ENCODE results near the gene USF3. TPM values are rescaled to one million over a fixed set of nuclear protein-coding genes. Genes with fewer than 3 reads are reported as not detected.

USF3 gene
- total RNA-seq, 4 donors from 2014 or later: 14.2 to 27.1 (median 21.4) TPM

DNA sequence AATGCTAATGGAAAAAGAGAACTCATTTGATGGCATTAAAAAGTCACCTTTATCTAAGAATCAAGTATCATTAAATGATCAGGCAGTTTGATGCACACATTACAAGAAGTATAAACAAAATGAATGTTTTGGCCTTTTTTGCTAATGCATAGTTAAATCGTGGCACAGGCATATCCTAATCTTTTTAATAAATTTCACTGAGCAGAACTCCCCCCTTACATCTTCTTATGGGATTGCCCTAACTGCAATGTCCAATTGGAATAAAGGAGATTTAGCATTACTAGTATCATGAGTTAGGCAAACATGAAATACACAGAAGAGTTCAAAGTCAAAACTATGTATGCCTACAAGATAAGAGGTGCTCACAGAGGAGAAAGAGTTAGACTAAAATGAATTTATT, 32.7 kb downstream of the USF3 start:
- DNase-seq: no peak
- no peak overlapping the region for H3K27ac ChIP-seq
- no peaks in the 10 kb centered on the region for H3K9me3 ChIP-seq
- intact Hi-C loops (cut with DNase I; ENCODE audit: low total_unique reads): no loop called here
- no peak overlapping the region for H3K4me3 ChIP-seq
- H3K27me3 ChIP-seq: no peaks in the 10 kb centered on the region
- H3K4me1 ChIP-seq: no peaks in the 10 kb centered on the region
- no peaks in the 10 kb centered on the region for H3K36me3 ChIP-seq
- TF ChIP-seq POLR2A (IDR thresholded peaks at IDR 0.05): no peak

DNA sequence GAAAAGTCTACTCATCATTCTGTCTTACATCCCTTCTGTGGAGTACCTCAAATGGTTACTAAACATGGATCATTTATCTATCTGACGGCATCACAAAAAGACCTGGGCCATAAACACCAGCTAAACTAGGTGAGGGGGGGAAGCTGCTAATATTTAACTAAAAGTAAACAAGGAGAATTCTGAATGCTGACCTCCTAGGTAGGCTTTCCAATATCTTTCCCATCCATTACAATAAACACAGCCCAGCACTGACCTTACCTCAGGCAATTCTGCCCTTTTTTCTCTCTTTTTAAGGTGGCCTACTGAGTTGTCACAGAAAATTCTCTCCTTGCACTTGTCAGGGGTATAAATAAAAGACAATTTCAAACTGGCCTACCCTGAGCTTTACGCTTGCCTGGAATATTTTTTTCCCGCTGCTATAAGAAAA, 33.1 kb downstream of the USF3 start:
- Histone ChIP-seq H3K27me3 (no peaks in the 10 kb centered on the region), H3K36me3 (no peaks in the 10 kb centered on the region), H3K4me1 (no peaks in the 10 kb centered on the region), H3K4me3 (no peak overlapping the region), H3K27ac (no peak overlapping the region), H3K9me3 (no peaks in the 10 kb centered on the region)
- no peak for DNase-seq
- TF ChIP-seq POLR2A (IDR thresholded peaks at IDR 0.05): no peak
- TF ChIP-seq, protein P1, sequence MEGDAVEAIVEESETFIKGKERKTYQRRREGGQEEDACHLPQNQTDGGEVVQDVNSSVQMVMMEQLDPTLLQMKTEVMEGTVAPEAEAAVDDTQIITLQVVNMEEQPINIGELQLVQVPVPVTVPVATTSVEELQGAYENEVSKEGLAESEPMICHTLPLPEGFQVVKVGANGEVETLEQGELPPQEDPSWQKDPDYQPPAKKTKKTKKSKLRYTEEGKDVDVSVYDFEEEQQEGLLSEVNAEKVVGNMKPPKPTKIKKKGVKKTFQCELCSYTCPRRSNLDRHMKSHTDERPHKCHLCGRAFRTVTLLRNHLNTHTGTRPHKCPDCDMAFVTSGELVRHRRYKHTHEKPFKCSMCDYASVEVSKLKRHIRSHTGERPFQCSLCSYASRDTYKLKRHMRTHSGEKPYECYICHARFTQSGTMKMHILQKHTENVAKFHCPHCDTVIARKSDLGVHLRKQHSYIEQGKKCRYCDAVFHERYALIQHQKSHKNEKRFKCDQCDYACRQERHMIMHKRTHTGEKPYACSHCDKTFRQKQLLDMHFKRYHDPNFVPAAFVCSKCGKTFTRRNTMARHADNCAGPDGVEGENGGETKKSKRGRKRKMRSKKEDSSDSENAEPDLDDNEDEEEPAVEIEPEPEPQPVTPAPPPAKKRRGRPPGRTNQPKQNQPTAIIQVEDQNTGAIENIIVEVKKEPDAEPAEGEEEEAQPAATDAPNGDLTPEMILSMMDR (IDR thresholded peaks at IDR 0.05): no peak
- intact Hi-C loops (cut with DNase I; ENCODE audit: low total_unique reads): no loop called here

DNA sequence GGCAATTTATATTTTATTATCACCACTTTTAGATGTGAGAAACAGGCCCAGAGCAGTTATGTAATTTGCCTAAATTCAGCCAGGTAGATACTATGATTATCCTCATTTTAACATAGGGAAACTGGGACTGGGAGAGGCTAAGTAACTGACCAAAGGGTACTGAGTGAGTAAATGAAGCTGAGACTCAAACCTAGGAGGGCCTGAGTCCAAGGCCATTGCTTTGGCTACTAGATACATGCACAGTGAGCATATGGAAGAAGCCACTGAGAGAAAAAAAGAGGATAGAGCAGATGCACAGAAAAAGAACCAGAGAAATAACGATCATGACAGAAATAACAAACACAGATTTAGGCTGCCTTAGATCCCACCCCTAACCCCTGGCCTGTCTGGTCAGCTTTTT, 33.6 kb downstream of the USF3 start:
- TF ChIP-seq POLR2A (IDR thresholded peaks at IDR 0.05): no peak
- TF ChIP-seq, protein P1 (IDR thresholded peaks at IDR 0.05): no peak

DNA sequence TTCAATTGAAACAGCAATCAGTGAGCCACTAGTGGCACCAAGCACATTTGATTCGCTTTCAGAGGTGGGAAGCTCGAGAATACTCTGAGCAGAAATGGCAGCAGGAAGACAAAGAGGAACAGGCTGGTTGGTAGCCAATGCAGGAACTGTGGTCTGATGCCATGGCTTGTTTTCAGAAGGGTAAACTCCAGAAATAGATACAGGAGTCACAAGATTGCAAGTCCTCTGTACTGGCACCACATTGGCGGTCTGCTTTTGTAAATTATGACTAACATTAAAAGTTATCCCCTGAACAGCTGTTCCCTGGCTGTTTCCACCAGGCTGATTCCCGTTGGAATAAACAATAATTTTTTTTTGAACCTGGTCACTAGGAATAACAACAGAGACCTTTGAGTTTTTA, 35.5 kb downstream of the USF3 start:
- H3K27ac ChIP-seq: no peak overlapping the region
- H3K36me3 ChIP-seq: no peaks in the 10 kb centered on the region
- no peaks in the 10 kb centered on the region for H3K4me1 ChIP-seq
- intact Hi-C loops (cut with DNase I; ENCODE audit: low total_unique reads): no loop called here
- TF ChIP-seq POLR2A (IDR thresholded peaks at IDR 0.05): no peak
- TF ChIP-seq, protein P1 (IDR thresholded peaks at IDR 0.05): no peak
- no peaks in the 10 kb centered on the region for H3K9me3 ChIP-seq
- no peak for DNase-seq
- H3K27me3 ChIP-seq: no peaks in the 10 kb centered on the region
- H3K4me3 ChIP-seq: no peak overlapping the region

More for the DNA sequence above, 33.6 kb downstream of the USF3 start:
- no peak overlapping the region for H3K4me3 ChIP-seq
- no peak overlapping the region for H3K27ac ChIP-seq
- no peaks in the 10 kb centered on the region for H3K27me3 ChIP-seq
- no peaks in the 10 kb centered on the region for H3K36me3 ChIP-seq
- no peaks in the 10 kb centered on the region for H3K4me1 ChIP-seq
- no peak for DNase-seq
- no peaks in the 10 kb centered on the region for H3K9me3 ChIP-seq
- intact Hi-C loops (cut with DNase I; ENCODE audit: low total_unique reads): no loop called here

DNA sequence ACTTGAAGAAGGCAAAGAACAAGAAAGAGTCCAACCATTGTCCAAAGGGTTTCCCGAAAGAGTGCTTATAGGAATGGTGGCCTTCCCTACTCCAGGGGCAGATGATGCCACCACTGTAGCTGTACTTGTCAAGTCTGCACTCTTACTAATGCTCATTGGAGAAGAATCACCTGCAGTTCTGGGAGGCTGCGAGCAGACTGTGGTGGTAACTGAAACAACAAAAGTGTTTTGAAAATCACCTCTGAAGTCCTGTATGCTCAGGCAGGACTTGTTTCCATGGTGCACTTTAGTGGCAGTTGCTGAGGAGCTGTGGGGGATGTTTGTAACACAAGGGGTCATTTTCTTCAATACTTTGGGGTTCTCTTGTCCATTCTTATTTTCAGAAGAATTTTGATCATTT, 36.0 kb downstream of the USF3 start:
- no peak for TF ChIP-seq POLR2A (IDR thresholded peaks at IDR 0.05)
- TF ChIP-seq, protein P1 (IDR thresholded peaks at IDR 0.05): no peak
- Histone ChIP-seq H3K27ac (no peak overlapping the region), H3K9me3 (no peaks in the 10 kb centered on the region), H3K4me3 (no peak overlapping the region), H3K4me1 (no peaks in the 10 kb centered on the region), H3K36me3 (no peaks in the 10 kb centered on the region), H3K27me3 (no peaks in the 10 kb centered on the region)
- intact Hi-C loops (cut with DNase I; ENCODE audit: low total_unique reads): no loop called here
- DNase-seq: no peak

DNA sequence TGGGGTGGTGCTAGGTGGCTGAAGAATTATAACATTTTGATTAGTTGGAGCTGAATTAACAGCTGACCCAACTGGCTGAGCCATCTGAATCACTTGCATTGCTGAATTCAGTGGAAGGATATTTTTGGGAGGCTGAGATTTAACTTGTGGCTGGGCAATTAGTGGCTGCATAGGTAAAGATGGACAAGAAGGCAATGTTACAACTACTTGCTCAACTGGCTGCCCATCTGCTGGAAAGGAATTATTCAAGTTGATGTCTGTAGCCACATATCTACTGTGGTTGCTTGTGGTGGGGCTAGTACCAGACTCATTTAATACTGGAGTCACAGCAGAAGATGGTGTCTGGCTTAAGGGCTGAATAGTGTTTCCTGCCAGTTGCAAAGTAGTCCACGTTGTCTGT, 36.4 kb downstream of the USF3 start:
- no peaks in the 10 kb centered on the region for H3K4me1 ChIP-seq
- H3K36me3 ChIP-seq: no peaks in the 10 kb centered on the region
- intact Hi-C loops (cut with DNase I; ENCODE audit: low total_unique reads): no loop called here
- no peaks in the 10 kb centered on the region for H3K27me3 ChIP-seq
- DNase-seq: no peak
- H3K9me3 ChIP-seq: no peaks in the 10 kb centered on the region
- H3K27ac ChIP-seq: no peak overlapping the region
- no peak overlapping the region for H3K4me3 ChIP-seq
- TF ChIP-seq POLR2A (IDR thresholded peaks at IDR 0.05): no peak
- TF ChIP-seq, protein P1 (IDR thresholded peaks at IDR 0.05): no peak

Data from uterus (tissue), 4 donors.